HepG2 (cell line): ENCODE measurements around the gene GAS5. TPM values are rescaled to one million over a fixed set of nuclear protein-coding genes. Genes with fewer than 3 reads are reported as not detected.

Source experiments
- ADNP ChIP-seq: sonication (generic); formaldehyde crosslinking; IDR thresholded peaks from 2 replicates; pipeline ENCODE4 v1.4.0; 2020; ENCODE audit warnings: missing genetic modification reagents
- CAMTA2 ChIP-seq: sonication (generic); formaldehyde crosslinking; IDR thresholded peaks from 2 replicates; pipeline ENCODE4 v1.4.0; 2020; ENCODE audit warnings: mild to moderate bottlenecking, missing genetic modification reagents, borderline replicate concordance
- NPAS2 ChIP-seq: sonication (generic); formaldehyde crosslinking; IDR thresholded peaks from 2 replicates; pipeline ENCODE4 v1.8.0; 2022; ENCODE audit warnings: mild to moderate bottlenecking, missing genetic modification reagents, borderline replicate concordance
- REXO4 ChIP-seq: sonication (generic); formaldehyde crosslinking; IDR thresholded peaks from 2 replicates; pipeline ENCODE4 v1.8.0; 2022; ENCODE audit warnings: missing genetic modification reagents, mild to moderate bottlenecking, borderline replicate concordance
- TP53 ChIP-seq: sonication (generic); formaldehyde crosslinking; conservative IDR thresholded peaks from 2 replicates; pipeline ENCODE4 v1.4.0; 2020; ENCODE audit warnings: missing genetic modification reagents
- XRCC5 ChIP-seq: fragments of 200-400 bp; formaldehyde crosslinking; optimal IDR thresholded peaks from 2 replicates; pipeline ENCODE3; 2017; ENCODE audit warnings: mild to moderate bottlenecking, low read length
- ZMYM2 ChIP-seq: sonication (generic); formaldehyde crosslinking; IDR thresholded peaks from 2 replicates; pipeline ENCODE4 v1.8.0; 2022; ENCODE audit warnings: mild to moderate bottlenecking, missing genetic modification reagents
- ZNF17 ChIP-seq: sonication (generic); formaldehyde crosslinking; IDR thresholded peaks from 2 replicates; pipeline ENCODE4 v1.5.0; 2020; ENCODE audit warnings: mild to moderate bottlenecking, missing genetic modification reagents
- ZNF264 ChIP-seq: sonication (generic); formaldehyde crosslinking; IDR thresholded peaks from 2 replicates; pipeline ENCODE4 v1.4.0; 2020; ENCODE audit warnings: missing genetic modification reagents
- ZNF672 ChIP-seq: sonication (generic); formaldehyde crosslinking; IDR thresholded peaks from 2 replicates; pipeline ENCODE4 v1.8.1; 2022; ENCODE audit warnings: missing genetic modification reagents
- polyA plus RNA-seq, 8 experiments: library from polyadenylated mRNA; depleted of rRNA in 3 of 8; stranded (reverse) in 7 of 8; unstranded in 1 of 8; fragments of >200 nt; fragmentation: Illumina TruSeq in 4 of 8; extraction: Trizol in 4 of 8; gene quantifications; 2 replicates each; pipeline versions ENCODE4 v1.2.1 to v1.2.3, GENCODE V29; 2011 to 2016; ENCODE audit warnings: low read depth in 4 of 8, missing spikeins in 1 of 8, mixed read lengths in 1 of 8; ENCODE audit not compliant: insufficient read depth in 1 of 8
- total RNA-seq, 5 experiments: library from RNA; depleted of rRNA; stranded (reverse); fragments of >200 nt; fragmentation: Illumina TruSeq; extraction: Trizol; gene quantifications; 2 replicates each; pipeline ENCODE4 v1.2.3, GENCODE V29; 2016; ENCODE audit warnings: low read depth in 1 of 5
- TF ChIP-seq, protein P1 (sequence below): sonication (generic); formaldehyde crosslinking; IDR thresholded peaks from 2 replicates; pipeline ENCODE4 v1.4.0; 2020; ENCODE audit warnings: missing genetic modification reagents
- TF ChIP-seq, protein P2 (sequence below): sonication (generic); formaldehyde crosslinking; IDR thresholded peaks from 2 replicates; pipeline ENCODE4 v1.5.0; 2020; ENCODE audit warnings: missing genetic modification reagents
- TF ChIP-seq, protein P3 (sequence below): sonication (generic); formaldehyde crosslinking; IDR thresholded peaks from 2 replicates; pipeline ENCODE4 v1.5.0; 2020; ENCODE audit warnings: mild to moderate bottlenecking, missing genetic modification reagents
- TF ChIP-seq, protein P4 (sequence below): sonication (generic); formaldehyde crosslinking; IDR thresholded peaks from 2 replicates; pipeline ENCODE4 v1.4.0; 2020; ENCODE audit warnings: missing genetic modification reagents

Gene GAS5
- total and polyA plus RNA-seq, 2 of the 13 experiments (the other 11 are each of a cell fraction or from before 2014, with no cell fraction given) = 352 to 738 TPM

DNA sequence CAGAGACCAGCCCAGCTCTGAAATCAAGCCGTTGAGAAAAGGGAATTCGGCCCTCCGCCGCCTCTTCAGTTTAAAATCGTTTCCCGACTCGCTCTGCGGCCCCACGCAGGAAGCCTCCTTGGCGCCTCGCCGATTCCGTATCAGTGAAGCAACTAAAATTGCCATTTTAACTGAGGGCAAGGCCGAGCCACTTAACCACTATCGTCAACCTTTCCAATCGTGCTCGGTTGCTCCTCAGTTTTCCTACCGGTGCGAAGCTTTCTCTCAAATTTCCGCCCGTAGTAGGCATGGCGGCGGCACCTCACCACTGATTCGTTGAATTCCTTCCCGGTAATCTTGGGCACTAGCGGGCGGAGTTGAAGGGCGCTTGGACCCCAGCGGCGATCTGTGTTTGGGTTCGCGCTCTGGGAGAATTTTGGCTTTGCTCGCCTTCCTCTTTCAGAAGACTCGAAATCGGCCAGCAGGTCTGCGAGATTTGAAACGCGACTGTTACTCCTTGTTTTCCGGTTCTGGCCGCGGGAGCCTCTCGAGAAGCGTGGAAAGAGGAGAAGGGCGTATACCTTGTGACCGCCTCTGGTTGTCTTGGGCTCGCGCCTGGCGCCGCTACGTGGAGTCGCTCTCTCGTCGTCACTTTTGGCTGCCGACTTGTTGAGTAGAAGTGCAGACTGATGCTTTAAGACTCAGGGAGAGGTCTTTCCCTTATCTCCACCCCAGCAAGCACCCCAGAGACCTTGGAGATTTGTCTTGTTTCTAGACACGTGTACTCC, 43.3 kb downstream of the GAS5 start, which contains the start of the genes CENPL and DARS2 (continued):
- TF ChIP-seq, protein P1, sequence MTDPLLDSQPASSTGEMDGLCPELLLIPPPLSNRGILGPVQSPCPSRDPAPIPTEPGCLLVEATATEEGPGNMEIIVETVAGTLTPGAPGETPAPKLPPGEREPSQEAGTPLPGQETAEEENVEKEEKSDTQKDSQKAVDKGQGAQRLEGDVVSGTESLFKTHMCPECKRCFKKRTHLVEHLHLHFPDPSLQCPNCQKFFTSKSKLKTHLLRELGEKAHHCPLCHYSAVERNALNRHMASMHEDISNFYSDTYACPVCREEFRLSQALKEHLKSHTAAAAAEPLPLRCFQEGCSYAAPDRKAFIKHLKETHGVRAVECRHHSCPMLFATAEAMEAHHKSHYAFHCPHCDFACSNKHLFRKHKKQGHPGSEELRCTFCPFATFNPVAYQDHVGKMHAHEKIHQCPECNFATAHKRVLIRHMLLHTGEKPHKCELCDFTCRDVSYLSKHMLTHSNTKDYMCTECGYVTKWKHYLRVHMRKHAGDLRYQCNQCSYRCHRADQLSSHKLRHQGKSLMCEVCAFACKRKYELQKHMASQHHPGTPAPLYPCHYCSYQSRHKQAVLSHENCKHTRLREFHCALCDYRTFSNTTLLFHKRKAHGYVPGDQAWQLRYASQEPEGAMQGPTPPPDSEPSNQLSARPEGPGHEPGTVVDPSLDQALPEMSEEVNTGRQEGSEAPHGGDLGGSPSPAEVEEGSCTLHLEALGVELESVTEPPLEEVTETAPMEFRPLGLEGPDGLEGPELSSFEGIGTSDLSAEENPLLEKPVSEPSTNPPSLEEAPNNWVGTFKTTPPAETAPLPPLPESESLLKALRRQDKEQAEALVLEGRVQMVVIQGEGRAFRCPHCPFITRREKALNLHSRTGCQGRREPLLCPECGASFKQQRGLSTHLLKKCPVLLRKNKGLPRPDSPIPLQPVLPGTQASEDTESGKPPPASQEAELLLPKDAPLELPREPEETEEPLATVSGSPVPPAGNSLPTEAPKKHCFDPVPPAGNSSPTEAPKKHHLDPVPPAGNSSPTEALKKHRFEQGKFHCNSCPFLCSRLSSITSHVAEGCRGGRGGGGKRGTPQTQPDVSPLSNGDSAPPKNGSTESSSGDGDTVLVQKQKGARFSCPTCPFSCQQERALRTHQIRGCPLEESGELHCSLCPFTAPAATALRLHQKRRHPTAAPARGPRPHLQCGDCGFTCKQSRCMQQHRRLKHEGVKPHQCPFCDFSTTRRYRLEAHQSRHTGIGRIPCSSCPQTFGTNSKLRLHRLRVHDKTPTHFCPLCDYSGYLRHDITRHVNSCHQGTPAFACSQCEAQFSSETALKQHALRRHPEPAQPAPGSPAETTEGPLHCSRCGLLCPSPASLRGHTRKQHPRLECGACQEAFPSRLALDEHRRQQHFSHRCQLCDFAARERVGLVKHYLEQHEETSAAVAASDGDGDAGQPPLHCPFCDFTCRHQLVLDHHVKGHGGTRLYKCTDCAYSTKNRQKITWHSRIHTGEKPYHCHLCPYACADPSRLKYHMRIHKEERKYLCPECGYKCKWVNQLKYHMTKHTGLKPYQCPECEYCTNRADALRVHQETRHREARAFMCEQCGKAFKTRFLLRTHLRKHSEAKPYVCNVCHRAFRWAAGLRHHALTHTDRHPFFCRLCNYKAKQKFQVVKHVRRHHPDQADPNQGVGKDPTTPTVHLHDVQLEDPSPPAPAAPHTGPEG (CRISPR knock-in tag) = no peak
- TF ChIP-seq ZNF672 (CRISPR knock-in tag) (no peak), NPAS2 (CRISPR knock-in tag) (no peak), TP53 (CRISPR knock-in tag) (no peak), ZNF17 (CRISPR knock-in tag) (no peak), XRCC5 (peak; percentile 19), REXO4 (CRISPR knock-in tag) (peak; percentile 32; the same call in 1 of the 2 replicates), ADNP (CRISPR knock-in tag) (no peak), ZNF264 (CRISPR knock-in tag) (no peak), ZMYM2 (CRISPR knock-in tag) (no peak), CAMTA2 (0 out of 2 replicates have a peak, but pooled peaks have one; percentile 22)
- TF ChIP-seq, protein P2, sequence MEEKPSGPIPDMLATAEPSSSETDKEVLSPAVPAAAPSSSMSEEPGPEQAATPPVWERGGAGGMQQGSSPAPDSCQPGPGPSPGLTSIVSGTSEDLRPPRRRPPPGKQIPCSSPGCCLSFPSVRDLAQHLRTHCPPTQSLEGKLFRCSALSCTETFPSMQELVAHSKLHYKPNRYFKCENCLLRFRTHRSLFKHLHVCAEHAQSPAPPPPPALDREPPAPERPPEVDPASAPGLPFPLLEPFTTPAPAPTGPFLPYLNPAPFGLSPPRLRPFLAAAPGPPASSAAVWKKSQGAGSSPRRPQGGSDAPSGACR = no peak
- TF ChIP-seq, protein P3, sequence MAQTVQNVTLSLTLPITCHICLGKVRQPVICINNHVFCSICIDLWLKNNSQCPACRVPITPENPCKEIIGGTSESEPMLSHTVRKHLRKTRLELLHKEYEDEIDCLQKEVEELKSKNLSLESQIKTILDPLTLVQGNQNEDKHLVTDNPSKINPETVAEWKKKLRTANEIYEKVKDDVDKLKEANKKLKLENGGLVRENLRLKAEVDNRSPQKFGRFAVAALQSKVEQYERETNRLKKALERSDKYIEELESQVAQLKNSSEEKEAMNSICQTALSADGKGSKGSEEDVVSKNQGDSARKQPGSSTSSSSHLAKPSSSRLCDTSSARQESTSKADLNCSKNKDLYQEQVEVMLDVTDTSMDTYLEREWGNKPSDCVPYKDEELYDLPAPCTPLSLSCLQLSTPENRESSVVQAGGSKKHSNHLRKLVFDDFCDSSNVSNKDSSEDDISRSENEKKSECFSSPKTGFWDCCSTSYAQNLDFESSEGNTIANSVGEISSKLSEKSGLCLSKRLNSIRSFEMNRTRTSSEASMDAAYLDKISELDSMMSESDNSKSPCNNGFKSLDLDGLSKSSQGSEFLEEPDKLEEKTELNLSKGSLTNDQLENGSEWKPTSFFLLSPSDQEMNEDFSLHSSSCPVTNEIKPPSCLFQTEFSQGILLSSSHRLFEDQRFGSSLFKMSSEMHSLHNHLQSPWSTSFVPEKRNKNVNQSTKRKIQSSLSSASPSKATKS = no peak
- TF ChIP-seq, protein P4, sequence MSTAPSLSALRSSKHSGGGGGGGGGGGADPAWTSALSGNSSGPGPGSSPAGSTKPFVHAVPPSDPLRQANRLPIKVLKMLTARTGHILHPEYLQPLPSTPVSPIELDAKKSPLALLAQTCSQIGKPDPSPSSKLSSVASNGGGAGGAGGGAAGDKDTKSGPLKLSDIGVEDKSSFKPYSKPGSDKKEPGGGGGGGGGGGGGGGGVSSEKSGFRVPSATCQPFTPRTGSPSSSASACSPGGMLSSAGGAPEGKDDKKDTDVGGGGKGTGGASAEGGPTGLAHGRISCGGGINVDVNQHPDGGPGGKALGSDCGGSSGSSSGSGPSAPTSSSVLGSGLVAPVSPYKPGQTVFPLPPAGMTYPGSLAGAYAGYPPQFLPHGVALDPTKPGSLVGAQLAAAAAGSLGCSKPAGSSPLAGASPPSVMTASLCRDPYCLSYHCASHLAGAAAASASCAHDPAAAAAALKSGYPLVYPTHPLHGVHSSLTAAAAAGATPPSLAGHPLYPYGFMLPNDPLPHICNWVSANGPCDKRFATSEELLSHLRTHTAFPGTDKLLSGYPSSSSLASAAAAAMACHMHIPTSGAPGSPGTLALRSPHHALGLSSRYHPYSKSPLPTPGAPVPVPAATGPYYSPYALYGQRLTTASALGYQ (CRISPR knock-in tag) = no peak
